Calu3 (cell line): Measurements from ENCODE around the gene ARTN. TPM values are rescaled to one million over a fixed set of nuclear protein-coding genes. Genes with fewer than 3 reads are reported as not detected.

Source experiments
- BruUV-seq: library from RNA; stranded (reverse); fragments of 400-500 nt; replicated peaks from 2 replicates; lab custom pipeline; 2021; lab: Mats Ljungman, UMichigan
- CTCF ChIA-PET: fragments of 300-600 bp; sonication (Branson Sonifier 250); formaldehyde crosslinking; loops from one replicate; lab custom pipeline; 2022; ENCODE audit warnings: antibody characterized with exemption; lab: Charles Lee
- DNase-seq: peaks from one replicate; pipeline ENCODE4 v3.0.0; 2022
- H3K27ac Mint-ChIP-seq: one replicate; pipeline ENCODE4 v1.8.0; 2022; ENCODE audit warnings: mixed read lengths; ENCODE audit not compliant: unreplicated experiment
- H3K27me3 Mint-ChIP-seq: one replicate; pipeline ENCODE4 v1.8.0; 2022; ENCODE audit warnings: mixed read lengths; ENCODE audit not compliant: unreplicated experiment
- H3K36me3 Mint-ChIP-seq: one replicate; pipeline ENCODE4 v1.8.0; 2022; ENCODE audit warnings: mild to moderate bottlenecking, moderate library complexity, mixed read lengths; ENCODE audit not compliant: insufficient read depth, unreplicated experiment
- H3K4me1 Mint-ChIP-seq: one replicate; pipeline ENCODE4 v1.8.0; 2022; ENCODE audit warnings: mild to moderate bottlenecking, low read depth, mixed read lengths; ENCODE audit not compliant: unreplicated experiment
- H3K4me3 Mint-ChIP-seq: one replicate; pipeline ENCODE4 v1.8.0; 2022; ENCODE audit warnings: mild to moderate bottlenecking, low read depth, moderate library complexity, mixed read lengths; ENCODE audit not compliant: unreplicated experiment
- H3K9me3 Mint-ChIP-seq: one replicate; pipeline ENCODE4 v1.8.0; 2022; ENCODE audit warnings: low read depth, mixed read lengths; ENCODE audit not compliant: unreplicated experiment
- CTCF ChIP-seq: fragments of 200-600 bp; IDR thresholded peaks from one replicate; pipeline ENCODE4 v1.8.0; 2022; ENCODE audit warnings: antibody characterized with exemption; ENCODE audit not compliant: unreplicated experiment
- intact Hi-C: fragments of 100-400 bp; cut with micrococcal nuclease; formaldehyde crosslinking; loops from one replicate; pipeline ENCODE4 v1.10.0; 2022; ENCODE audit not compliant: unreplicated experiment
- total RNA-seq: library from RNA; stranded (reverse); gene quantifications from 2 replicates; pipeline ENCODE4 v1.2.3, GENCODE V29; 2022

ARTN gene
- total RNA-seq, 1 experiment from 2014 or later, result 1.4 TPM

GRCh38 chr1:43893006-43893405 is 40.6 kb upstream of the ARTN start:
- H3K27ac Mint-ChIP-seq, result no peak overlapping the region
- no peak for DNase-seq
- no peak for TF ChIP-seq CTCF
- H3K9me3 Mint-ChIP-seq, result no peaks in the 10 kb centered on the region
- no TSS peak for BruUV-seq
- no peaks in the 10 kb centered on the region for H3K27me3 Mint-ChIP-seq
- no peaks in the 10 kb centered on the region for H3K4me1 Mint-ChIP-seq
- intact Hi-C loops, result no loop called here
- no peaks in the 10 kb centered on the region for H3K36me3 Mint-ChIP-seq
- CTCF ChIA-PET, result no interaction called here
- no peak overlapping the region for H3K4me3 Mint-ChIP-seq

DNA sequence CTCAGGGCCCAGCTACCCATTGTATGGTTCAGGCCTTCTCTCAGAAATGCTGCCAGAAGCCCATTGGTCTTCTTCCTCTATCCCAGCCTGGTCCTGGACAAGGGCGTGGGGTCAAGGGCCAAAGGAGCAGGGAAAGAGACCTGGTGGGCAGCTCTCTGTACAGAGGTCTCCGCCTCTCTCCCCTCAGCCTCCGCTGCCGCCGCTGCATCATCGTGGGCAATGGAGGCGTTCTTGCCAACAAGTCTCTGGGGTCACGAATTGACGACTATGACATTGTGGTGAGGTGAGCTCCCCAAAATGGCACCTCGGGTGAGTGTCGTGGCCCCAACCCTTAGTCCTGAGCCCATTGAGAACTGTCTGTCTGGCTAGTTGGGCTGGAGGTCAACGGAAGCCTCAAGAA is 34.6 kb upstream of the ARTN start:
- Mint-ChIP-seq H3K27ac (no peak overlapping the region), H3K27me3 (no peaks in the 10 kb centered on the region), H3K9me3 (no peaks in the 10 kb centered on the region), H3K4me3 (no peak overlapping the region), H3K36me3 (no peaks in the 10 kb centered on the region), H3K4me1 (no peaks in the 10 kb centered on the region)
- DNase-seq, result no peak
- no TSS peak for BruUV-seq
- no peak for TF ChIP-seq CTCF
- CTCF ChIA-PET, result no interaction called here
- intact Hi-C loops, result no loop called here

DNA sequence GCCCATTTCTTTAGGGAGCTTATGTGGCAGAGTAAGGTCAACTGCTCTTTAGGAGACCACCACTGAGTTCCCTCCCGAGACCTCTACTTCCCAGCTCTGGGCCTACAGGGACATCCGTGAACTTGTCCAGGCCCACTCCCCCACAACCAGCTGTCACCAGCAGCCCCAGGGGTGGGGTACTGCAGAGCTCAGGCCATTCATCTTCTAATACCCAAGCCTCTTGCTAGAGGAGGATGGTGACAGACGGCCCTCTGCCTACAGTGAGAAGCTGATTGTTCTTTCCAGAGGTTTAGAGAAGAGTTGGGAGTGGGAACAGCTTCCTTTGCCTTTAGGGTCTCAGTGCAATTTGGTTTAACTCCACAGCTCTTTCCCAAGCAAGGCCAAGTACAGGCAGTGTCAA is 33.2 kb upstream of the ARTN start:
- no peak overlapping the region for H3K27ac Mint-ChIP-seq
- no peaks in the 10 kb centered on the region for H3K36me3 Mint-ChIP-seq
- BruUV-seq, result no TSS peak
- no peak overlapping the region for H3K4me3 Mint-ChIP-seq
- no peaks in the 10 kb centered on the region for H3K9me3 Mint-ChIP-seq
- CTCF ChIA-PET, result interaction anchor here (1.0 to 1.1 kb wide), 2 partner anchors 35 to 137 kb away, joined by 3 read pairs; no protein-coding TSS in a partner anchor
- H3K4me1 Mint-ChIP-seq, result no peaks in the 10 kb centered on the region
- TF ChIP-seq CTCF, result no peak
- no peak for DNase-seq
- no peaks in the 10 kb centered on the region for H3K27me3 Mint-ChIP-seq
- intact Hi-C loops, result no loop called here

GRCh38 chr1:43901196-43901961 is 32.2 kb upstream of the ARTN start:
- no peaks in the 10 kb centered on the region for H3K9me3 Mint-ChIP-seq
- H3K27me3 Mint-ChIP-seq, result peaks cover 9% of the 10 kb centered on the region
- no peaks in the 10 kb centered on the region for H3K4me1 Mint-ChIP-seq
- no TSS peak for BruUV-seq
- H3K36me3 Mint-ChIP-seq, result no peaks in the 10 kb centered on the region
- CTCF ChIA-PET, result no interaction called here
- no peak for DNase-seq
- H3K4me3 Mint-ChIP-seq, result no peak overlapping the region
- no peak for TF ChIP-seq CTCF
- intact Hi-C loops, result no loop called here
- no peak overlapping the region for H3K27ac Mint-ChIP-seq
